ENCODE measurements around the gene KLF15. TPM values are rescaled to one million over a fixed set of nuclear protein-coding genes. Genes with fewer than 3 reads are reported as not detected.

The KLF15 gene
- total and polyA plus RNA-seq, 2 of the 8 experiments (the other 6 are each of a cell fraction or from before 2014, with no cell fraction given), result 15.7 to 19.5 TPM

DNA sequence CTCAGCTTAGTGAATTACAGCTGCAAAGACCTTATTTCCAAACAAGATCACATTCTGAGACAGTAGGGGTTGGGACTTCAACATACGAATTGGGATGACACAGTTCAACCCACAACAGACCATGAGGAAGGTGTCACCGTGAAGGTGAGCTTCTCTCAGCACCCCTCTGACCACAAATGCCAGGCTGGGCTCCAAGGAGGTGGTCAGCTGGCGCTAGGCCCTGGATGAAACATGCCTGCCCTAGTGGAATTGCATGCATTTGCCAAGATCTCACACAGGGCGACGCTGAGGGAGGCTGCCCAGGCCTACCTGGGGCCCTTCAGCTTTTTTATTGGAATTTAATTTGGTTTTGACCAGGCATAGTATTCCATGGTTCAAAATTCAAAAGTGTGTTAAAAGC, 39.3 kb upstream of the KLF15 start (continued):
- TF ChIP-seq KDM1A (IDR thresholded peaks at IDR 0.05; ENCODE audit: borderline replicate concordance, low read length) (no peak), EZH2 (IDR thresholded peaks at IDR 0.05; ENCODE audit: low read depth, low read length, severe bottlenecking) (no peak), POLR2AphosphoS5 (IDR thresholded peaks at IDR 0.05; ENCODE audit: low read depth, low read length) (no peak), NRF1 (IDR thresholded peaks at IDR 0.05; ENCODE audit: low read depth, low read length) (no peak), HDAC2 (IDR thresholded peaks at IDR 0.05; ENCODE audit: borderline replicate concordance in 1 of 2, low read depth in 2 of 2, low read length in 2 of 2) (no peak)

Data from H1 (cell line).